ENCODE results near the gene CREBBP.

The CREBBP gene

DNA sequence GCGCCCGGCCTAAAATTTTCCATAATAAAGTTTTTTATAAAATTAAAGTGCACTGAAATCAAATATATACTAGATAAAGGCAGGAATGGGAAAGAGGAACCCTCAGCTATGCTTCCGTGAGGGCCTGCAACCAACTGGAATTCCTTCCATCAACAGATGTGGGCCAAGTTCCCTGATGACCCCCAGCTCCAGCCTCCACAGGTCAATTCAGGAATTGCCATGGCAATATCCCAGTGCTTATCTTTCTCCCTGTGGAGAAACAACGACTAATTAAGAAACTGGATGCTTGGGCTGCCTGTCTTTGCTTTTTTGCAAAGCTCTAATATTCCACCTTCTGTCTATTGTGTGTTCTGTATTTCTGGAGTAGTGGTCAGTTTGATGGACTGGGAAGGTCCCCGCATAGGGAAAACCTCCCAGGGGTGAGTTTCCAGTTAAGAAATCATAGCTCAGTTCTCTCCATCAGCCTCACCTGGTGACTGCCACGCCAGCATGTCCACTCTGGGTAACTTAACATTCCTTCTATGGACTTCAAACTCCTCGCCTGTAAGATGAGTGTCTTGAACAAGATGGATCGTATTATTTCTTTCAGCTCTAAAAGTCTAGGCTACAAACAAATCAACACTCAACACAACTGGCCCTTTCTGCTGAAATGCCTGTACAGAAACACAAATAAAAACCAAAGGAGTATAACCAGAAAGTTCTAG is 67.9 kb downstream of the CREBBP start:
- Mint-ChIP-seq H3K27ac (no peak overlapping the region), H3K36me3 (peaks cover 34% of the 10 kb centered on the region), H3K9me3 (no peaks in the 10 kb centered on the region), H3K27me3 (no peaks in the 10 kb centered on the region), H3K4me3 (no peak overlapping the region), H3K4me1 (peaks cover 54% of the 10 kb centered on the region)
- DNase-seq = no peak
- CTCF ChIA-PET = interaction anchor here (0.6 kb wide), 1 partner anchor 618 kb away, joined by 4 read pairs; no protein-coding TSS in a partner anchor

DNA sequence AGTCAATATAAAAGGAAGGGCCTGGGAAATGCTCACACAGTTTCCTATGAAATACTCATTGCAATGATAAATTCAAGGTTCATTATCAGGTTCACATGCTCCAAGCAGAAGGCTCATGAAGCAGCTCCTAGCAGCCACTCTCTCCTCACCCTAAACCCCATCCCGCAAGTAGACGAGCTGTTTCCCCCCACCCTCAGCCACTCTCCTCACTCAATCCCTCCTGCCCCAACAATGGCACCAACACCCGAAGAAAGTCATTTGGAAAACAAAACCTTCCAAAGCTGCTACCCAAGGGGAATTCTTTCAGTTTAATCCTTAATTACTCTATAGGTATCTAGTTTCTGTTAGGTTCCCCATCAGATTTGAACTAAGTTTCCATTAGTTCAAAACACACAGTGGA is 69.7 kb downstream of the CREBBP start:
- CTCF ChIA-PET = interaction anchor here (1.1 to 1.4 kb wide), 2 partner anchors 9 to 443 kb away, joined by 3 read pairs; no protein-coding TSS in a partner anchor
- Mint-ChIP-seq H3K27ac (no peak overlapping the region), H3K4me3 (no peak overlapping the region), H3K27me3 (no peaks in the 10 kb centered on the region), H3K9me3 (no peaks in the 10 kb centered on the region), H3K4me1 (peaks cover 56% of the 10 kb centered on the region), H3K36me3 (peaks cover 51% of the 10 kb centered on the region)
- no peak for DNase-seq

DNA sequence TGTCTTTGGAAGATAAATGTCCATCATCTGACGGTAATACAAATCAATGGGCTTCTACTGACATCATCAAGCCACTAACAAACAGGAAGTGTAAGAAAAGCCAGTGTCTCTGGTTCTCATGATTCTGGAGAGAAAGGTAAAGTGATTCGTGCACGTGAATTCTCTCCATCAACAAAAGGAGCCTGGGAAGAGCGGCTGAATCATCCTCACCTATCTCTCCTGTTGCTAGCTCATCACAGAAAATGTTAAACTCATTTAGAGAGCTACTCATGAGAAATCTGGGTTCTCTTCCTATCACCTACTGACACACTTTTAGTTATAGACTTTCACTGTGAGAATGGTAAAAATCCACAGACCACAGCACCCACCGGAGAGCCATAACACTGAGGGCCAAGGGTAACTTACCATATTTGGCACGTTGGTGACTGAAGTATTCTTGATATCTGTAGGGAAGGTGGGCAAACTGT is 70.3 kb downstream of the CREBBP start:
- Mint-ChIP-seq H3K36me3 (peaks cover 55% of the 10 kb centered on the region), H3K9me3 (no peaks in the 10 kb centered on the region), H3K27me3 (no peaks in the 10 kb centered on the region), H3K4me3 (no peak overlapping the region), H3K4me1 (peaks cover 58% of the 10 kb centered on the region), H3K27ac (peak overlapping the region; percentile 3)
- no peak for DNase-seq
- CTCF ChIA-PET = interaction anchor here (0.9 to 1.4 kb wide), 3 partner anchors 9 to 444 kb away, joined by 3 read pairs; no protein-coding TSS in a partner anchor

DNA sequence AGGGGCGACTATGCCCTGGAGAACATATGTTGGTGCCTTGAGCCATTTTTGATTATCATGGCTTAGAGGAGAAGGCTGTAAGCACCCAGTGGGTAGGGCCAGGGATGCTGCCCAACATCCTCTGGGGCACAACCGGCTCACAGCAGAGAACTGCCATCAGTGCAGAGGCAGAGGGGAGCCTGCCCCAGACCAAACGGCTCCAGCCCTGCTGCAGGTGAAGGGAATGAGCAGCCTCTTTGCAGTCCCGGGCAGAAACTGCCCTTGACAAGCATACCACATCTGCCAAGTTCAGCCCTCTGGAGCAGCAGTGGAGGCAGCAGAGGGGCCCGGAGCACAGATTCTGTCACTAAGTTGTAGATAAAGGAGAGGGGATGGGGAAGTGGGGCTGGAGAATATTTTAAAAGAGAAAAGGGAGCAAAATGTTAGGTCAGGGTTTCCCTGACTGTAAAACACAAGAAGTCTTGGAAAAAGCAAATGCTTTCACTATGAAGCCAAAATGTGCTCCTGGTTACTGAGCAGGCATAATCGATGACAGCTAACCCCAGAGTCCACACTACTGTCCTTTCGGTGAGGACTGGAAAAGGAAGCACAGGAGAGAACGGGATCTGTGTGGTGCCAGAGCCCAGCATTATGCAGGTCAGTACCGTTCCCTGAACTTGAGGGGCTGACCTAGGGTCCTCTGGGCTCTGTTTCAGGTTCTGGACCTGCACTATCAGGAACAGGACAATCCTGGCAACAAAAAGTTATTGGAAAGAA is 72.0 kb downstream of the CREBBP start:
- Mint-ChIP-seq H3K9me3 (no peaks in the 10 kb centered on the region), H3K27ac (peak overlapping the region; percentile 86), H3K27me3 (no peaks in the 10 kb centered on the region), H3K4me1 (peaks cover 73% of the 10 kb centered on the region), H3K36me3 (peaks cover 59% of the 10 kb centered on the region), H3K4me3 (no peak overlapping the region)
- CTCF ChIA-PET = no interaction called here
- DNase-seq = no peak

DNA sequence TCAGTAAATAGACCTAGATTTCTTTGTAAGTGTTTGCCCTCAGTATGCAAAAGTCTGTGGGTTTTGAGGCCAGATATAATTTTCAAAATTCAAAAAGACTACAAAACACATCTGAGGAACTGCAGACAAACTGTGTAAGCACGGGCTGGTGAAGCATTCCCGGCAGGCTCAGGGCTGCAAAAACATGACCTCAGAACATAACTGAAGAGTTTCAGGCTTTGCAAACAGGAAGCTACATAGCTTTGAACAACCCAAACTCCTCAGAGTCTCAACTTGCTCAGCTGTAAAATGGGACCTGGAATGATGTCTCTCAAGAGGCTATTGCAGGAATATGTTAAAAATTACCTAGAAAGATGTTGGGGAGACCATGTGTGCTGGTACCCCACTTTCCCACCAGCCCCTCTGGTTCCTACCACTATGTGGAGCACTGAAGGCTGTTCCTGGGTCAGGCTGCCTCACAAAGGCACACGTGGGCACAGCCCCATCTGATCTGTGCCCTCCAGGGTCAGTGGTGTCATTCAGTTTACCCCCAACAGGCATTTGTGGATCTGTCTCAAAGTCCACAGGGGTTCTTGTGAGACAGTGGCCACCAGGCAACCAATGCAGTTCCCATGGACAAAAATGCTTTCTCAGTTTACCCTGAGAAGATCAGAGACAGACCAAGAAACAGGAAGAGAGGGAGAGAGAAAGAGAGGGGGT is 72.9 kb downstream of the CREBBP start:
- H3K27ac Mint-ChIP-seq = peak overlapping the region; percentile 80
- H3K4me3 Mint-ChIP-seq = no peak overlapping the region
- CTCF ChIA-PET = interaction anchor here (1.0 kb wide), 1 partner anchor 16 kb away, joined by 4 read pairs; no protein-coding TSS in a partner anchor
- no peaks in the 10 kb centered on the region for H3K9me3 Mint-ChIP-seq
- DNase-seq = no peak
- peaks cover 71% of the 10 kb centered on the region for H3K4me1 Mint-ChIP-seq
- peaks cover 58% of the 10 kb centered on the region for H3K36me3 Mint-ChIP-seq
- no peaks in the 10 kb centered on the region for H3K27me3 Mint-ChIP-seq

DNA sequence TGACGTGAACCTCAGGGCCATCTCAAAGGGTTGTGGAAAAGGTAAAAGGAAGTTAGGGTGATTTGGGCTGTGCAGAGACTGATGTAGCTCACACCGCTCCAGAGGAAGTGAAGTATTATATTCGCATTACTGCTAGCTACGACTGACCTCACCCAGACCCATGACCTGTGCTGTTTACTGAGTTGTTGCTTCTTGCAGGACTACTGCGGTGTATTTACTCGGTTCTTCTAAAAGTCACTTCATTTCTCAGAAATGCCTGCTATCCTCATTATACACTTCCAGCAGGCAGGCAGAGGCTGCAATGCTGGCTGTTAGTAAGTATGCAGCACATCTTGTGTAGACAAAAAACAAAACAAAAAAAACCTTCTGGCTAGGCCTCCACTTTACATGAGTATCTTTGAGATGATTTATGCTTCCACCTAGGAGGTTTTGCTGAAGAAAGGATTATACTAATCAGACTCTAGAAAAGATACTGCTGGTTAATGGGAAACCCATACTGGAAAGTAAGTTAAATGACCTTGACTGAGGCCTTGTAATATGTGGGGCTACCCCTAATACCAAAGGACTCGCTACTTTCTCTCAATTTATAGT is 76.0 kb downstream of the CREBBP start:
- Mint-ChIP-seq H3K27me3 (no peaks in the 10 kb centered on the region), H3K4me3 (no peak overlapping the region), H3K27ac (no peak overlapping the region), H3K36me3 (peaks cover 58% of the 10 kb centered on the region), H3K9me3 (no peaks in the 10 kb centered on the region), H3K4me1 (peaks cover 67% of the 10 kb centered on the region)
- CTCF ChIA-PET = no interaction called here
- DNase-seq = no peak

DNA sequence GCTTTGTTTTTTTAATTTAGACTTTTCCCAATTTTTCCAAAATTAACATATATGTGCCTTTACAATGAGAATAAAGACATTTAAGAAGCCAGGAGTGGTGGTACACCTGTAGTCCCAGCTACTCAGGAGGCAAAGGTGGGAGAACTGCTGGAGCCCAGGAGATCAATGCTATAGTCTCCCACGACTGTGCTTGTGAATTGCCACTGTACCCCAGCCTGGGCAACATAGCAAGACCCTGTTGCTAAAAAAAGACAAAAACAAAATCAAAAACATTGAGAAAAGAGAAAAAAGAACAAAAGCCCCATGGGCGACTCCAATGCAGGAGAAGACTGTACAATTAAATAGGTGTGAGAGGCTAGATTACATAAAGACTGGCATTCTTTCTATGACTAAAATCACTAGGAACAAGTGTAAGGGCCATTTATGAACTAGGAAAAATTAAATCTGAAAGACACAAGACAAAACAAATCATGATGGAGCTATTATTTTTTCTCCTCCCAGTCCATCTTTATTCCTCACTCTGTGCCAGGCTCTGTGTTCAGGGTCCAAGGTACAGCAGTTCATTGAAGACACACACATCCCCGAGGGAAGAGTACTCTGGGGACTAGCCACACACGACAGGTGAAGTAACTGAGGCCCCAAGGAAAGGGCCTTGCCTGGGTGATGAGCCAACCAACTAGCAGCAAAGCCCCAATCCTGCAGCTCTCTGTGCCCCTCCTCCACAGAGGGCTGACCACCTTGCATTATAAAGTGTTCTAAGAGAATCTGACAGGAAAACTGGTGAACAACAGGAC is 79.8 kb downstream of the CREBBP start:
- H3K27ac Mint-ChIP-seq = no peak overlapping the region
- CTCF ChIA-PET = interaction anchor here (1.3 kb wide), 1 partner anchor 9 kb away, joined by 3 read pairs; no protein-coding TSS in a partner anchor
- H3K4me1 Mint-ChIP-seq = peaks cover 64% of the 10 kb centered on the region
- peaks cover 39% of the 10 kb centered on the region for H3K36me3 Mint-ChIP-seq
- no peak for DNase-seq
- H3K9me3 Mint-ChIP-seq = no peaks in the 10 kb centered on the region
- no peaks in the 10 kb centered on the region for H3K27me3 Mint-ChIP-seq
- no peak overlapping the region for H3K4me3 Mint-ChIP-seq

DNA sequence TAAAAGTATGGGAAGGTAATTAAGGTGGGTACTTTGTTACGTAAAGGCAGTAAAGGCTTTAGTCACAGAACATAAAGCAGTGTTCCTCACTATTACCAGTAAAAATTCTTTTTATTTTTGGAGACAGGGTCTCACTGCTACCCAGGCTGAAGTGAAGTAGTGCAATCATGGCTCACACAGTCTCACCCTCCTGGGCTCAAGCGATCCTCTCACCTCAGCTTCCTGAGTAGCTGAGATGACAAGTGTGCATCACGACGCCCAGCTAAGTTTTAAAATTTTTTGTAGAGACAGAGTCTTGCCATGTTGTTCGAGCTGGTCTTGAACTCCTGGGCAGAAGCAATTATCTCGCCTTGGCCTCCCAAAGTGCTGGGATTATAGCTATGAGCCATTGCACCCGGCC is 80.5 kb downstream of the CREBBP start:
- CTCF ChIA-PET = interaction anchor here (1.3 kb wide), 1 partner anchor 10 kb away, joined by 3 read pairs; no protein-coding TSS in a partner anchor
- H3K4me3 Mint-ChIP-seq = no peak overlapping the region

DNA sequence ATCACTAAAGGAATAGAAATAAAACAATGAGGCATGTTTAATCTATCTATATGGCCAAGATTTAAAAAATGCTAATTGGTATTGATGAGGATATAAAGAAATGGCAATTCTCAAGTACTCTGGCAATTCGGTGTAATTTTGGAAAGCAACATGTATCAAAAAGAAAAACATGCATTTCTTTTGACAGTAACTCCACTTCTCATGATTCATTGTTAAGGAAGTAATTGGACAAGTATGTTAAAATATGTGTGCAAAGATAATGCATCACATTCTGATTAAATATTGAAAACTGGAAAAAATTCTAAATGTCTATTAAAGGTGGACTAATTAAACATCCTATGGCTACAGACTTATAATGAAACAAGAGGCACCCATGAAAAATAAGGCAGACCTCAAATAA is 81.2 kb downstream of the CREBBP start:
- no peaks in the 10 kb centered on the region for H3K27me3 Mint-ChIP-seq
- peaks cover 64% of the 10 kb centered on the region for H3K4me1 Mint-ChIP-seq
- H3K27ac Mint-ChIP-seq = no peak overlapping the region
- no peaks in the 10 kb centered on the region for H3K9me3 Mint-ChIP-seq
- no peak overlapping the region for H3K4me3 Mint-ChIP-seq
- CTCF ChIA-PET = interaction anchor here (1.3 kb wide), 1 partner anchor 11 kb away, joined by 3 read pairs; no protein-coding TSS in a partner anchor
- peaks cover 39% of the 10 kb centered on the region for H3K36me3 Mint-ChIP-seq
- no peak for DNase-seq

More for the DNA sequence above, 80.5 kb downstream of the CREBBP start:
- Mint-ChIP-seq H3K36me3 (peaks cover 38% of the 10 kb centered on the region), H3K4me1 (peaks cover 66% of the 10 kb centered on the region), H3K9me3 (no peaks in the 10 kb centered on the region), H3K27ac (no peak overlapping the region), H3K27me3 (no peaks in the 10 kb centered on the region)
- DNase-seq = no peak

DNA sequence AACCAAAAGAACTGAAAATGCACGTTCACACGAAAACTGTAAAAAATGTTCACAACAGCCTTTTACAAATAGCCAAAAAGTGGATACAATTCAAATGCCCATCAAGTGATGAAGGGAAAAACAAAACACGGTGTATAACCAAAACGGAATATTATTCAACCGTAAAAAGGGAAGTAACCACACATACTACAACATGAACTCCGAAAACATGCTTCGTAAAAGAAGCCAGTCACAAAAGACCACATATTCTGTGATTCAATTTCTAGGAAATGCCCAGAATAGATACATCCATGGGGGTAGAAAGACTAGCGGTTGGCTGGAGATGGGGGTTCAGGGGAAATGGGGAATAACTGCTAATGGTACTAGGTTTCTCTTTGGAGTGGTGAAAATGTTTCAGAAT is 81.7 kb downstream of the CREBBP start:
- H3K4me1 Mint-ChIP-seq = peaks cover 60% of the 10 kb centered on the region
- no peak overlapping the region for H3K4me3 Mint-ChIP-seq
- H3K27me3 Mint-ChIP-seq = no peaks in the 10 kb centered on the region
- peaks cover 34% of the 10 kb centered on the region for H3K36me3 Mint-ChIP-seq
- CTCF ChIA-PET = no interaction called here
- H3K9me3 Mint-ChIP-seq = no peaks in the 10 kb centered on the region
- H3K27ac Mint-ChIP-seq = no peak overlapping the region
- DNase-seq = no peak

DNA sequence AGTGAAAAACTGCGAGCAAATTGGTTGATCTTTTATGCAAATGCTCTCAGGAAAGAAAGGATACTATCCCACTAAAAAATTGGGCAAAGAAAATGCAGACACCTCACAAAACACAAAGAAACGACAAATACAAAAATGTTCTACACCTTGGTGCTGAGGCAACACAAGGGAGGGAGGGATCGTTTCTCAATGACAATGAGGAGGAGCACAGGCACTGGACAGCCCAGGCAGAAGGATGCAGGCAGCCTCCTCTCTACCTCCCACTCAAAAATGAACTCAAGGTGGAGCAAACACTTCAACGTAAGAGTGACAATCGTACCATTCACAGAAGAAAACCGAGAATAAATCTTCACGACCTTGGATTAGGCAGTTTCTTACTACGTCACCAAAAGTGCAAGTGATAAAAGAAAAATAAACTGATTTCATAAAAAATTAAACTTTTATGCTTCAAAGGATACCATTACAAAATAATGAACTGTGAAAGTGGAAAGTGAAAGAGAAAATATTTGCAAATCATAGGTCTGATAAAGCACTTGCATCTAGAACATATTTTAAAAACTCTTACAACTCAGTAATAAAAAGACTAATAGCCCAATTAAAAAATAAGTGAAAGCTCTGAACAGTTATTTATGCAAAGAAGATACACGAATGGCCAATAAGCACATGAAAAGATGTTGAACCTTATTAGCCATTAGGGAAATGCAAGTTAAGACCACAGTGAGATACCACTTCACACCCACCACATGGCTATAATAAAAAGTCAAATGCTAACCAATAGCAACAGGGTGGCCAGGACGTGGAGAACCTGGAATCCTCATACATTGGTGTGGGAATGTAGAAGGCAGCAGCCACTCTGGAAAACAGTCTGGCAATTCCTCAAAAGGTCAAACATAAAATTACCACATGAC is 82.4 kb downstream of the CREBBP start:
- CTCF ChIA-PET = no interaction called here
- H3K4me1 Mint-ChIP-seq = peaks cover 64% of the 10 kb centered on the region
- H3K4me3 Mint-ChIP-seq = no peak overlapping the region
- H3K9me3 Mint-ChIP-seq = no peaks in the 10 kb centered on the region
- H3K27ac Mint-ChIP-seq = peak overlapping the region; percentile 69
- peaks cover 39% of the 10 kb centered on the region for H3K36me3 Mint-ChIP-seq
- no peak for DNase-seq
- H3K27me3 Mint-ChIP-seq = no peaks in the 10 kb centered on the region

DNA sequence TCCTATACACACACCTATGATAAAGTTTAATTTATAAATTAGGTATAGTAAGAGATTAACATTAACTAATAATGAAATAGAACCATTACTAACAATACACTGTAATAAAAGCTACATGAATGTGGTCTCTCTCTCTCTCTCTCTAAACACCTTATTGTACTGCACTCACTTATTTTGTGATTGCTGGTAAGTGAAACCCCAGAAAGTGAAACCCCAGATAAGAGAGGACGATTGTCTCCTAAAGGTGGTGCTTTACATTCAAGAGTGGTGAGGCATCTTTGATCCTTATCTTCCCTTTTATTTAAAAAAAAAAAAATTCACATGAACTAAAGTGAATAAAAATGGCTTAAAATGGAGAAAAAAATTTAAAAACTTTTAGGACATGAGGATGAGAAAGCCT is 83.0 kb downstream of the CREBBP start:
- no peak for DNase-seq
- no peak overlapping the region for H3K4me3 Mint-ChIP-seq
- CTCF ChIA-PET = interaction anchor here (1.0 kb wide), 1 partner anchor 16 kb away, joined by 4 read pairs; no protein-coding TSS in a partner anchor
- H3K36me3 Mint-ChIP-seq = peaks cover 42% of the 10 kb centered on the region
- peaks cover 67% of the 10 kb centered on the region for H3K4me1 Mint-ChIP-seq
- no peaks in the 10 kb centered on the region for H3K9me3 Mint-ChIP-seq
- peak overlapping the region; percentile 69 for H3K27ac Mint-ChIP-seq
- H3K27me3 Mint-ChIP-seq = no peaks in the 10 kb centered on the region
